ENCODE data around the gene CHRM4. TPM values are rescaled to one million over a fixed set of nuclear protein-coding genes. Genes with fewer than 3 reads are reported as not detected.

Gene CHRM4
- total RNA-seq, 2 donors from 2014 or later, result 0.28 TPM; not detected in 1

GRCh38 chr11:46387456-46387855, 4.1 kb downstream of the CHRM4 start:
- Histone ChIP-seq H3K27me3 (peaks cover 12 to 28% of the 10 kb centered on the region in 2 donors), H3K36me3 (no peaks in the 10 kb centered on the region), H3K27ac (no peak overlapping the region), H3K9me3 (no peaks in the 10 kb centered on the region), H3K4me1 (peaks cover 0 to 48% of the 10 kb centered on the region in 2 donors), H3K4me3 (no peak overlapping the region)
- TF ChIP-seq, protein P1, sequence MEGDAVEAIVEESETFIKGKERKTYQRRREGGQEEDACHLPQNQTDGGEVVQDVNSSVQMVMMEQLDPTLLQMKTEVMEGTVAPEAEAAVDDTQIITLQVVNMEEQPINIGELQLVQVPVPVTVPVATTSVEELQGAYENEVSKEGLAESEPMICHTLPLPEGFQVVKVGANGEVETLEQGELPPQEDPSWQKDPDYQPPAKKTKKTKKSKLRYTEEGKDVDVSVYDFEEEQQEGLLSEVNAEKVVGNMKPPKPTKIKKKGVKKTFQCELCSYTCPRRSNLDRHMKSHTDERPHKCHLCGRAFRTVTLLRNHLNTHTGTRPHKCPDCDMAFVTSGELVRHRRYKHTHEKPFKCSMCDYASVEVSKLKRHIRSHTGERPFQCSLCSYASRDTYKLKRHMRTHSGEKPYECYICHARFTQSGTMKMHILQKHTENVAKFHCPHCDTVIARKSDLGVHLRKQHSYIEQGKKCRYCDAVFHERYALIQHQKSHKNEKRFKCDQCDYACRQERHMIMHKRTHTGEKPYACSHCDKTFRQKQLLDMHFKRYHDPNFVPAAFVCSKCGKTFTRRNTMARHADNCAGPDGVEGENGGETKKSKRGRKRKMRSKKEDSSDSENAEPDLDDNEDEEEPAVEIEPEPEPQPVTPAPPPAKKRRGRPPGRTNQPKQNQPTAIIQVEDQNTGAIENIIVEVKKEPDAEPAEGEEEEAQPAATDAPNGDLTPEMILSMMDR (IDR thresholded peaks at IDR 0.05), result no peak
- no peak for DNase-seq (ENCODE audit: low spot score)

GRCh38 chr11:46386674-46387073, 4.9 kb downstream of the CHRM4 start:
- DNase-seq (ENCODE audit: low spot score), result no peak
- peaks cover 0 to 48% of the 10 kb centered on the region in 2 donors for H3K4me1 ChIP-seq

GRCh38 chr11:46386005-46386578, 5.5 kb downstream of the CHRM4 start:
- no peak for DNase-seq (ENCODE audit: low spot score)
- Histone ChIP-seq H3K4me3 (no peak overlapping the region), H3K9me3 (no peaks in the 10 kb centered on the region), H3K36me3 (no peaks in the 10 kb centered on the region), H3K4me1 (peaks cover 0 to 46% of the 10 kb centered on the region in 2 donors), H3K27me3 (peaks cover 10 to 21% of the 10 kb centered on the region in 2 donors), H3K27ac (no peak overlapping the region)
- TF ChIP-seq, protein P1 (IDR thresholded peaks at IDR 0.05), result no peak

More at GRCh38 chr11:46386674-46387073, 4.9 kb downstream of the CHRM4 start:
- Histone ChIP-seq H3K36me3 (no peaks in the 10 kb centered on the region), H3K27ac (no peak overlapping the region), H3K9me3 (no peaks in the 10 kb centered on the region), H3K27me3 (peaks cover 12 to 25% of the 10 kb centered on the region in 2 donors), H3K4me3 (no peak overlapping the region)
- TF ChIP-seq, protein P1 (IDR thresholded peaks at IDR 0.05), result no peak

DNA sequence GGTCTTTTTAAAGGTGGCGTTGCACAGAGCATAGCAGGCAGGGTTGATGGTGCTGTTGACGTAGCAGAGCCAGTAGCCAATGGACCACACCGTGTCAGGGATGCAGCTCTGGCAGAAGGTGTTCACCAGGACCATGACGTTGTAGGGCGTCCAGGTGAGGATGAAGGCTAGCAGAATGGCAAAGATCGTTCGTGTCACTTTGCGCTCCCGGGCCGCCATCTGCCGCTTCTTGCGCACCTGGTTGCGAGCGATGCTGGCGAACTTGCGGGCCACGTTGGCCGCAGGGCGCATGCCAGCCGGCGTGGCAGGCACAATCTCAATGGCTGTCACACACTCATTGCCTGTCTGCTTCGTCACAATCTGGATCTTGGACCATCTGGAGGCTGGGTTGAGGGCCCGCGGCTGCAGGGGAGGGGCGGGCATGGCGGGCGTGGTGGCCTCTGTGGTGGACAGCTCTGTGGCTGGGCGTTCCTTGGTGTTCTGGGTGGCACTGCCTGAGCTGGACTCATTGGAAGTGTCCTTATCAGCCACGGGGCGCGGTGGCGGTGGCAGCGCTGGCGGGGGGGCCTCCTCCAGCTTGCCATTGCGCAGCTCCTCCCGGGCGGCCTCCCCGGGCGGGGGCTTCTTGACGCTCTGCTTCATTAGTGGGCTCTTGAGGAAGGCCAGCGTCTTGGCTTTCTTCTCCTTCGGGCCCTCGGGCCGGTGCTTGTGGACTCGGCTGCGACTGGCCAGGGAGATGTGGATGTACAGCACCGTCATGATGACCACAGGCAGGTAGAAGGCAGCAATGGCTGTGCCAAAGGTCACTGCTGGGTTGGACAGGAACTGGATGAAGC, 6.2 kb downstream of the CHRM4 start:
- H3K9me3 ChIP-seq, result no peaks in the 10 kb centered on the region
- no peak overlapping the region for H3K4me3 ChIP-seq
- TF ChIP-seq, protein P1 (IDR thresholded peaks at IDR 0.05), result no peak
- no peaks in the 10 kb centered on the region for H3K36me3 ChIP-seq
- peaks cover 3 to 14% of the 10 kb centered on the region in 2 donors for H3K27me3 ChIP-seq
- DNase-seq (ENCODE audit: low spot score), result no peak
- H3K4me1 ChIP-seq, result peaks cover 0 to 44% of the 10 kb centered on the region in 2 donors
- H3K27ac ChIP-seq, result no peak overlapping the region

DNA sequence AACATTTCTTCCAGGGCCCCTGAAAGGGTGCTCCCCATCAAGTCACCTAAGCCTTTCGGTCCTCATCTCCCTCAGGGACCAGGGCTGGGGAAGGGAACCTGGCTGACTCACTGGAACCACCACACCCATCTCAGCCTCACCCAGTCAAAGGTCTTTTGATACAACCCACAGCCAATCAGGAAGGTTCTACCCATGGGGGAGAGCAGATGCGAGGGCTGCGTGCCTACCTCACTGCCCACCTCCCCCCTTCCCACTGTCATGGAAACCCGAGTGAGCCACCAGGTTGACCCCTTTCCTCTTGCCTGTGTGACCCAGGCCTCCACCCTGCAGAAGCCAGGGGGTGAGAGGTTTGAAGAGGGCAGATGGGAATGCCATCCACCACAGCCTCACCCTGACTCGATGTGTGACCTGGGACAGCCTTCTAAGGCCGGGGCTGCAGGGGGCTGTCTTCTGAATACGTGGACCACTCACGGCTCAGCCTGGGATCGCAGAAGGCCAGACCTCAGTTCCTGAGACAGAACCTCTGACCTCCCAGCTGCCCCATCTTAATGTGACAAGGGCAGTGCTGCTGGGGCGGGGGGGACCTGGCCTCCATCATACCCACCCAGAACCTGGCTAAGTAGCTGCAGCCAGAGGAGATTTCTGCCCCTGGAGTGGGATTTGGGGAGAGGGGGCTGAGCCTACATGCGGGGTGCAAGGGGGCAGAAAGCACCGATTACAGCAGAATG, 7.4 kb downstream of the CHRM4 start:
- H3K36me3 ChIP-seq, result no peaks in the 10 kb centered on the region
- no peak overlapping the region for H3K27ac ChIP-seq
- DNase-seq (ENCODE audit: low spot score), result no peak
- H3K9me3 ChIP-seq, result no peaks in the 10 kb centered on the region
- no peak overlapping the region for H3K4me3 ChIP-seq
- TF ChIP-seq, protein P1 (IDR thresholded peaks at IDR 0.05), result no peak
- H3K4me1 ChIP-seq, result peaks cover 0 to 39% of the 10 kb centered on the region in 2 donors
- H3K27me3 ChIP-seq, result peaks cover 0 to 3% of the 10 kb centered on the region in 2 donors
